Stimulated activated CD4-positive, alpha-beta T cell treated with anti-CD3 and anti-CD28 coated beads, Interleukin-4, amount 100 ng/mL, for 48 hours (primary cell): ENCODE measurements around the gene CTNNBL1.
"Not testable (repeated sequence)": the region's sequence is repeated elsewhere in the genome, so short reads cannot be mapped to it uniquely, and the experiment has no call there.

Experiments
- DNase-seq, 2 donors: peaks; one replicate each; pipeline ENCODE4 v3.0.0-alpha.2; 2020; ENCODE audit warnings: low read depth in 2 of 2

CTNNBL1 gene

DNA sequence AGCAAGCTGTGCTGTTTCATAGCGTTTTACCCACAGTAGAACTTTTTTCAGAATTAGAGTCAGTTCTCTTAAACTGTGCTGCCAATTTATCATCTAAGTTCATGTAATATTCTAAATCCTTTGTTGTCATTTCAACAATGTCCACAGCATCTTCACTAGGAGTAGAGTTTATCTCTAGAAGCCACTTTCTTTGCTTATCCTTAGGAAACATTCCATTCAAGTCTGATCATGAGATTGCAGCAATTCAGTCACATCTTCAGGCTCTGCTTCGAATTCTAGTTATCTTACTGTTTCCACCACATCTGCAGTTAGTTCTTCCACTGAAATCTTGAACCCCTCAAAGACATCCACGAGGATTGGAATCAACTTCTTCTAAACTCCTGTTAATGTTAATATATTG, 12.5 kb downstream of the CTNNBL1 start:
- no peak for DNase-seq

- no peak for DNase-seq
Observed at GRCh38 chr20:37711001-37711400, 17.2 kb downstream of the CTNNBL1 start.

DNA sequence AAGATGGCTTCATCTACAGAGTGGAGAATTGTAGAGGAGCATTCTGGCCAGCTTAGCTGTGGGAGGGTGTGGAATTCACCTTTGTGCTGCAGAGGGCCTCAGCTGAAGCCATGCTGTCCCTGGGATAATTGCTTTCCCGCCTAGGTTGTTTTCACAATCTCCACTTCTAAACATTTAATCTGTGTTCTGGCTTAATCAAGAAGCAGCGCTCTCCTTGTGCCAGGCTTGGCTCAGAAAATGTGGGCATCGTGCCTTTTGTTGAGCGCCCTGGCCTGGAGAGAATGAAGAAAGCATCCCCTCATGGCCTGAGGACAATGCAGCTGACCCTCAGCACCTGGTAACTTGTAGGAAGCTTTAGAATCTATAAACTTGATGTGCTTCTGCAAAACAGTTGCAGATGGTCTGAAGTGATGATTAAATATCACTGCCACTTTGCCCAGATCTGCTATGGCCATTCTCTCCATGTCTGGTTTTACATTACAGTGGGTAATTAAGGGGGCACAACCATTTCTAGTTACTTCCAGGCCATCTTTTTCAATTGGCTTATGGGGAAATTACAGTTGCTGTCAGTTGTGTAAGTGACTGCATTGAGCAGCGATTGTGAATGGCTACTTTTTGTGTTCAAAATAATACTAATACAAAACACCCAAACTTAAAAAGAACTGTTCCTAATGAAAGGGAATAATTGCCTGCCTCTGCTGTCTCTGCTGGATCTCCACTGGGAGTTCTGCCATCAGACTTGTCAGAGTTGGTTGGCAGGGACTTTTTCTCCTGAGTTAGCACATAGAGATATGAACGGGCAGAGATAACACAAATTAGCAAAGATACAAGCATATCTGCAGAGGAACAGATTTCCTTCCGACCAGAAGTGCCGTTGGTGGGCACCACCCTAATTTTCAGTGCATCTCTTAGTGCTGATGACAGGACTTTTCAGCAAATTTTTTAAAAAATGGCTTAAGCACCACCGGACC, 18.4 kb downstream of the CTNNBL1 start:
- DNase-seq: no peak

DNA sequence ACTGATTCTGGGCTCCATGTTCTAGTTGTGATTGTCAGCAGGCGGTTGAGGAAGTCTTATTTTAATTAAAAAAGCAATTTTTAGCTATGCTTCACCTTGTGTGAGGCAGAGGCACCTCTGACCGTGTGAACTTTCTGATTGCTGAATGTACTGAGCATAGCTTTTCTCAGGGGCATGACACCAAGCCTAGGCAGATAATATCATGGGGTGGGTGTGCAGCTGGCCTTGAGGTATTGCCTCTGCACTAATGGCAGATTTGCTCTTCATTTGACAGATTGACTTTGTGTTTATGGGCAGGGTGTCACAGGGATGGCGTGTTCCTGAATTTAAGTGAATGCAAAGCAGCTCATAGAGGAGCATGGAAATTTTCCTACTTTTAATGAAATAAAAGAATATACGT, 19.6 kb downstream of the CTNNBL1 start:
- DNase-seq: no peak

- DNase-seq: no peak
Observed at GRCh38 chr20:37714978-37715672, 21.3 kb downstream of the CTNNBL1 start.

DNA sequence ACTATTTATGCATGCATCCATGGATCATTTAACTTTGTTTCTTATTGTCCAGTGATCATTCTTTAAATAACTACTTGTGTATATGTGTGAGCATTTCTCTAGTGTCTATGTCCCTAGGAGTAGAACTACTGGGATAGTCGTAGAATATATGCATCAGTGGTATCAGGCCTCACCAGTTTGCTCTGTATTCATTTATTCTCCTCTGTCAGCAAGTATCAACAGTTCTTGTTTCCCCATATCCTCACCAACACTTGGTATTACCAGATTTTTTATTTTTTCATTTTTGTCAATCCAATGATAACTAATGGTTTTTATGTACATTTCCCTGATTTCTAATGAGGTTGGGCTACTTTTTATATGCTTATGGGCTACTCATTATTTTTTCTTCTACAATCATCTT, 27.9 kb downstream of the CTNNBL1 start:
- DNase-seq: no peak

DNA sequence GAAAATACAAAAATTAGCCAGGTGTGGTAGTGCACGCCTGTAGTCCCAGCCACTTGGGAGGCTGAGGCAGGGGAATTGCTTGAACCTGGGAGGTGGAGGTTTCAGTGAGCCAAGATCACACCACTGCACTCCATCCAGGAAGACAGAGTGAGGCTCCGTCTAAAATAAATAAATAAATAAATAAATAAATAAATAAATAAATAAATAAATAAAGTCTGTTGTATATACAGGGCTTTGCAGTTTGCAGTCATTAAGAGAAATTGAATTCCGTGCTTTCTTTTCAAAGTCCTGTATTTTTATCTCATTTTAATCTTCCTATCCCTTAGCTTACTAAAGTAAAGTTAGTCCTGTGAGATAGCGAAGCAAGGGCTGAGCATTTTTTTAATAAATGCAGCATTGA, 28.5 kb downstream of the CTNNBL1 start:
- DNase-seq: not testable (repeated sequence)

- no peak for DNase-seq
Observed at GRCh38 chr20:37723668-37724067, 29.8 kb downstream of the CTNNBL1 start.

DNA sequence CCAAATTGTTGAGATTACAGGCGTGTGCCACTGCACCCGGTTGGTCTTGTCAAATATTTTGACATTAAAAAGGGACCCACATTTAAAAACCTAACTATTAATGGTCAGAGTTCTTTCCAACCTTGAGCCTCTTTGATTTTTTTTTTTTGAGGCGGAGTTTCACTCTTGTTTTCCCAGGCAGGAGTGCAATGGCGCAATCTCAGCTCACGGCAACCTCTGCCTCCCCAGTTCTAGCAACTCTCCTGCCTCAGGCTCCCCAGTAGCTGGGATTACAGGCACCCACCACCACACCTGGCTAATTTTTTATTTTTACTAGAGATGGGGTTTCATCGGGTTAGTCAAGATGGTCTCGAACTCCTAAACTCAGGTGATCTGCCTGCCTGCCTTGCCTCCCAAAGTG, 31.3 kb downstream of the CTNNBL1 start:
- no peak for DNase-seq

GRCh38 chr20:37725855-37726254, 32.0 kb downstream of the CTNNBL1 start:
- no peak for DNase-seq

DNA sequence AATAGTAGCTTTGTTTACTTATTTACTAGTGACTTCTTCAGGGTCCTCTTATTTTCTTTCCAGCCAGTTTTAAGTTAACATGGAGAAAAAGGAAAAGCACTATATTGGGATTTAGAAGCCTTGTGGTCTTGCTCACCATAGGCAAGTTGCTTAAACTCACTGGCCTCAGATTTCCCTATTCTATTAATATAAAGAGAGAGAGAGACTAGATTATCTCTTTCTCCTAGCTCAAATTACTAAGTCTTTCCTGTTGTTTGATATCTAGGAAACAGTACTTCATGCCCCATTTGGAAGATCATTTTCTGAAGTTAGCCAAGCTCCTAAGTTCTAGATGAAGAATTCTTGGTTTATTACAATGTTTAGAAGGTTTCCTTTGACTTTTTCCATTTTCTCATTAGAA, 32.5 kb downstream of the CTNNBL1 start:
- no peak for DNase-seq

- no peak for DNase-seq
Observed at GRCh38 chr20:37726971-37727956, 33.4 kb downstream of the CTNNBL1 start.

DNA sequence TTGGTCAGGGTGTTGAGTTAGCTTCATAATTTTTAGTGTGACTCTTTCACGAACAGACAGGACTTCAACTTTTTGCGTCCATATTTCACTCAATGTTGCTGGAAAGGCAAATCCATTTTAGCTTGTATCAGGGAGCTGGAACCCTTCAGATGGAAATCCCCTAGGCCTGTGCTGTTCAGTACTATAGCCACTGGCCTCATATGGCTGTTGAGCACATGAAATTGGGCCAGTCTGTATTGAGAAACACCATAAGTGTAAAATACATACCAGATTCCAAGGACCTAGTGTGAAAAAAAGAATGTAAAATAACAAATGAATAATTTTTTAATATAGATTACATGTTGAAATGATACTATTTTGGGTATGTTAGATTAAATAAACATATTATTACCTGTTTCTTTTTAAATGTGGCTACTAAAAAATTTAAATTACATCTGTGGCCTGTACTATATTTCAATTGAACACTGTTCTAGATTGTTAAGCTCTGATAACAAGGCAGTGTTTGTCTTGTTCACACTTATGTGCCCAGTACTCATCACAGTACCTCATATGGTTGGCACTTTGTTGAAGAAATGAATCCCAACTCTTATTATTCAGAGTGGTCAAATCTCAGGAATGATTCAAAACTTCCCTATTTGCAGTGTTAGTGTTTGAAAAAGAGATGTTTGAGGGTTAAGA, 34.3 kb downstream of the CTNNBL1 start:
- no peak for DNase-seq

DNA sequence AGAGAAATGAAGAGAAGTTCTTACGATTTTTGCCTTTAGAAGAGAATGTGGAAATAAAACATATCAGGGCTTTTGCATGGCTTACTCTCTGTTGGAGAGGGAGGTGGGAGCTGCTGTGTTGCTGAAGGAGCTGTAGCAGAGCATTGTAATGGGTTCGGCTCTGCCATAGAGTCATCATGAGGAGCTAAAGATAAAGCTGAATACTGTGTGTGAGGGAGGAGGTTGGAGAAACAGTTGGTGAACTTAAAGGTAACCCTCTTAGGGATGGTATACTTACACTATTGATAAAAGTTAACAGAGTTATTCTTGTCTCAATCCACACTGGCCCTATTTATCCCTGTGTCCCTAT, 34.8 kb downstream of the CTNNBL1 start:
- no peak for DNase-seq

DNA sequence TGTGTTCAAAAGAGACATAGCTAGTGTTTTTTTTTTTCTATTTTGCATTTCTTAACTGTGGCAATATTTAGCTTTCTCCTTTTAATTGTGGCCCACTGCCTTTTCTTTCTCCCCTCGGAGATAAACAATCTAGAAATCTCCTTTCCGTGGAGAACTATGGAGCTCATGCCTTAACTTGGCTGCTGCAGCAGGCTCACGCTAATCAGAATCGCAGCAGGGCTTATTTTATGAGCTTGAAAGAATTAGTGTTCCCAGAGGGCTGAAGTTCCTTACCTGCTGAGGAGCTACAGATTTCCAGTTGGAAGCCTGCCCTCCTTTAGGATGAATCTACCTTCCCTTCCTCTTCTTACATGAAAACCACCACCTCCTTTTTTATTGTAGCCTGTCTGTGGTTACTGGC, 35.6 kb downstream of the CTNNBL1 start:
- DNase-seq: no peak

DNA sequence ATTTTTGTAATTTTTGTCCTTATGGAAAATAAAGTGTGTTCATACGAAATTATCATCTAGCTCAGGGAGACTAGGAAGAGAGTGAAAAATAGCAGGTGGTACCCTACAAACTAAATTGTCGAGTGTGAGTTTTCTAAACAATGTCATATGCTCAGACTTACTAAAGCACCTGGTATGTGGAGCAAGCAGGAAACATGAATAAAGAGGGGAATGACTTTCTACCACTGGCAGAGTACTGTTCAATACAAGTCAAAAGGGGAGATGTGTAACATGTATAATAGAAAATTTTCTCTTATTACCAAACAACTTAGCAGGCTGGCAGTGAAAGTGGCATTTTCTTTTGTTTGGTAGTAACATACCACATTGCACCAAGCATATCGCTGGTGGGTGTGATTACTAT, 36.1 kb downstream of the CTNNBL1 start:
- DNase-seq: no peak

DNA sequence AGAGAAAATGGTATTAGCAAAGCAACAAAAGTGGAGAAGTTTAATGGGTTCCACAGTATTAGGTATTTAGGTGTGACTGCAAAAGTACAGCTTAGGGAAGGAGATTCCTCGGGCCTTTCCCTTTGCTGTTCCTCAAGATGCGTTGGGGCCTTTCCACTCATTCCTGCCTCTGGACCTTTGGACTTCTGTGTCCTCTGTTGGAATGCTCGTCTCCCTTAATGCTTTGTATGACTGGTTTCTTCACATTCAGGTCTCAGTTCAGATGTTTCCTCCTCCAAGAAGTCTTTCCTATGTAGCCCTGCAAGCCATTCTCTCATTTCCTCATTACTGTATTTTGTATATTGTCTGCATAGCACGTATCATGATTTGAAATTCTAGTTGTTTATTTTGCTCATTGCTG, 39.6 kb downstream of the CTNNBL1 start:
- DNase-seq: no peak

DNA sequence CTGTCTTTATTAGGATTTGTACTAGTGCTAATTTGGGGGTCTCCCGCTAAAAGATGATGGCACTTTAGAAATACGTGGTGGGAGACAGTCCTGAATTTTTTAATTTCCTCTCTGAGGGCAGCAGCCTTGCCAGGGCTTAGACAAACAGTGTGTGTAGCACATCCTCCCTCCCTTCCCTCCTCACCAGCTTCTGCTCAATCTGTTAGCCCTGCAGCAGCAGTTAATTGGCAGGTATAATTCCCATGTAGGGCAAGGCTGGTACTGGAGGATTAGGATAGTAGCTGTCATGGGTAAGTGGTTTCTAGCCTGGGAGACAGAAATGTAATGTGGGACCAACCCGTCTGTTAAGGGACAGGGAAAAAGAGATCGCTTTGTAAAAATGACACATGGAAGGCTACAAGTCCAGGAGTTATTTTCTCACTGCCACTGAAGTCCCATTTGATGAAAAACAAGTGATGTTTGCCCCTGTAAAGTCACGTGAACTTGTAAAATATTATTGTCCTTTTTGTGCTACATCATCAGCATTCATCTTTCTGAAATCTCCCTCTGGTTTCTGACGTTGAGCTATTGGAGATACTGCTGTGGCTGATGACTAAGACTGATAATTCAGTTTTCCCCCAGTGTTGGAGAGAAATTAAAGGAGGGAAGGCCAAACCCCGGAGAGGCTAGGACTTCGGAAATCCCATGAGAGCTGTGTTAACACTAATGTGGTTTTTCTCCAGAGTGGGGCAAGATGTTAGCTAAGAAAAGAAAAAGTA, 40.6 kb downstream of the CTNNBL1 start:
- no peak for DNase-seq

DNA sequence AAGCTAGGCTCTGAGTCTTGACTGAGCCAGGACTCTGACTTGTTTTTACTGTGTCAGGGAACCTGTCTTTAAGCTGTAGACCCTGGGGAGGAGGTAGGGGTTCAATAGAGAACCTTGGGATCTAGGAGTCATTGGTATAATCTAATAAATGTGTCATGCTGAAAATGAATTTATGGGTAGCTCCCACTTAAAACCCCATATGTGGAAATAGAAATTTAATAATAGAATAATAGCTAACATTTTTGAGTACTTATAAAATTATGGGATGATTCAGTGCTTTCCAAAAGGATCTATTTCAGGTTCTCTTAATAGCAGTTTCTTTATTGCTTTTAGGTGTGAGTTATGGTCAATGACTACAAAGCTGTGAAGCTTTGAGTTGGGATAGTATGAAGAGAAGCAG, 41.7 kb downstream of the CTNNBL1 start:
- no peak for DNase-seq

DNA sequence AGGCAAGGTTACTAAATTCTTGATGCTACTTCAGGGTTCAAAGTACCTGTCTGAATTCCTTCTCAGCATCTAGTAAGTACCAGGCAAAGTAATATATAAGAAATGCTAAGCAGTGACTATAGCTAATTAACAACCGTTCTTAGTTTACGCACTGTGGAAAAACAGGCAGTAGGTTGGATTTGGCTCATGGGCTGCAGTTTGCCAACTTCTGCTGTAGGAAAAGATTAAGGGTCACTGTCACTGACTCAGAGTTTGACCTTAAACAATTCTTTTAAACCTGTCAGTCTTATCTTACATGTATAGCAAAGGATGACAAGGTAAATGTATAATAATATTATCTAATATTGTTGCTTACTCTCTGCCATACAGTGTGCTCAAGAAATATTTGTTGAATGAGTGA, 42.3 kb downstream of the CTNNBL1 start:
- DNase-seq: no peak
